Hematopoietic multipotent progenitor cell treated with erythropoietin and hydrocortisone succinate and interleukin-3 and kit ligand, for 8 days (in vitro differentiated cells): ENCODE results near the gene AMBRA1.

Experiments
- DNase-seq: peaks from one replicate; pipeline ENCODE4 v3.0.0-alpha.2; 2015

Gene AMBRA1

DNA sequence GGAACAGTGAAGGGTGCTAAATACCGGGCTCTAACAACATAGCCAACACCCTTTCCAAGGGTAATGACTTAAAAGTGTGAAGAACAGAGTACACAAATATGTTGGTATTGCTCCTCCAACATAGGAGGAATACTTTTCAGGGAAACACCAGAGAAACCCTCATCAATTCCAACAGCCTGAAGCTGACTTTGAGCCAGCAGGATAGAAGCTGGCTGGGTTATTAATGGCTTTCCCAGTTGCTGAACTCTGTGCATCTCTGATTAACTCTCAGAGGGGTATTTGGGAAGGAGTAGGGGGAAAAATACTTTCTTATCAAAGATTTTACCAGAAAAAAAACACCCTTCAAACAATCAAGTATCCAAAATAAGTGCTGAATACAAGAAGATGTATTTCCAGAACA lies 95.6 kb downstream of the AMBRA1 start:
- DNase-seq: no peak

- DNase-seq: no peak
These were observed 96.3 kb downstream of the AMBRA1 start for GRCh38 chr11:46497498-46497897.

DNA sequence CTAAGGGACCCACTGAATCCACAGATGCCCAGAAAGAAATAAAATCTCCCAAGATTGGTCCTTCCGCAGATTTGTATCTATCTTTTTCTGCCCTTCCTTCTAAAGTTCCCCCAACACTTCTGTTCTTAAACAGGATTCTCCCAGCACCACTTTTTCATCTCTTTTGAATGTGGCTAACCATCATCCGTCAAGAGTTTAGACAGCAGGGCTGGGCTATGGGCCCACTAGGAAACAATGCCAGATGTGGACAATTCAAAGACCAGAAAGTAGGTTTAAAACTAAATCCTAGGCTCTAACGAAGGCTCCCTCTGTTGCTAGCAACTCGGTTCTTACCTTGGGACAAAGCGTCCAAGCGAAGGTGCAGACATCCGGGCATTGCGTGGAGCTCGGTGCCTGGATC lies 100.0 kb downstream of the AMBRA1 start:
- no peak for DNase-seq

DNA sequence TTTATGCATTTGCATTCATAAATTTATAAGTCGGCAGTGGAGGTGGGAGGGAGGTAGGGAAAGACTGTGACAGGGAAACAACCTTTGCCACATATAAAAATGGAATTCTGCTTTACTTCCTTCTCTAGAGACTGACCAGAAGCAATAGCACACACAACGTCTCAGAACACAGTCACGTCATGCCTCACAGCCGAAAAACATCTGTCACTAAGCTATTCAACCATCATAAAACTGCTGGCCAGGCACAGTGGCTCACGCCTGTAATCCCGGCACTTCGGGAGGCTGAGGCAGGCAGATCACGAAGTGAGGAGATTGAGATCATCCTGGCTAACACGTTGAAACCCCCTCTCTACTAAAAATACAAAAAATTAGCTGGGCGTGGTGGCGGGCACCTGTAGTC lies 101.3 kb downstream of the AMBRA1 start:
- no peak for DNase-seq

GRCh38 chr11:46491661-46492330 lies 102.0 kb downstream of the AMBRA1 start:
- no peak for DNase-seq

DNA sequence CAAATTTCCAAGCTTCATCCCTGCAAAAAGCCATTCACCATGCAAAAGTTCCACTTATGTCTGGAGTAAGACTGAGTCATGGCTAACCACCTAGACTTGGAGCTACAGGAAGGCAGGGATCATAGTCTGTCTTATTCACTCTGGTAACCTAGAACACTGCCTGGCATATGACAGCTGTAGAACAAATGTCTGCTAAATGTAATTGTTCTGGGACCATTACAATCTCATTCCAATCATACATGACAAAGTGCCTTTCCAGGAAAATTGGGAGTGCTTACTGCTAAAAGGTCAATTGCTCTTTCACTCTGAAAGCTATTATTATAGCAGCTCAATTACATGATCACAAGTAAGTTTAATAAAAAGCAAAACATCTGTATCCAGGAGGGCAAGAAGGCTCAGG lies 103.2 kb downstream of the AMBRA1 start:
- no peak for DNase-seq

DNA sequence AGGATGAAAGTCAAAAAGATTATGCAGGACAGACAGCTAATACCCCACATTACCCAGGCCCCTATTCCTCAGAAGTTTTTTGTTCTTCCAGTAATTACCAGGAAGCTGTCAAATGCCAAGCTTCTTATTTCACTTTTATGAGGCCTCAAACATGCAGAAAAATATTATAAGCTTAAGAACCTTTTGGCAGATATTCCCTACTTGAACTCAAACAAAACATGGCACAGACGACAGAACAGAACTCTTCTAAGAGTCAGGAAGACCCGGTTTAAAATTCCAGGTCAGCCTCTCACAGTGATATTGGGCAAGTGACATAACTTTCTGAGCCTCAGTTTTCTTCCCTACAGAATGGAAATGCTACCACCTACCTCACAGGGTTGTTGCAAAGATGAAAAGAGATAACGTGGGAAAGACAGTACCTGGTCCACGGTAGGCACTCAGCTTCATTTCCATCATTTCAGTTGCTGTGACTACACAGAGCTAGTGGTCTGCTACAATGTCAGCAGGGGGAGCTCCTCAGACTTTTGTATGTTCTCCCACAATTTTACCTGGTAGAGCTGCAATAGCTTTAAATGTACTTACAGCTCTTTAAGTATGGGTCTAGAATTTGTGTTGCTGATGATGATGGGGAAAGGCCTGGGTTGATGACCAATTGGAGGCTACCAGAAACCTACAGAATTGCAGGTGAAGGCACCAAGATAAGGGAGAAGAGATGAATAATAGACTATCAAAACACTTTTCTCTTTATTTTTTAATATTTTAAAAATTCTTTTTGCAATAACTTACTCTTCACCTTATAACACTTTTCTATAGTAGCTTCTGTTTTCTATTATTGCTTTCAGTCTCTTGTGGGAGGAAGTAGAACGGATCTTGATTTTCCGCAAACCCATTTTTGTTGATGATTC lies 103.9 kb downstream of the AMBRA1 start:
- DNase-seq: peak; percentile 66

DNA sequence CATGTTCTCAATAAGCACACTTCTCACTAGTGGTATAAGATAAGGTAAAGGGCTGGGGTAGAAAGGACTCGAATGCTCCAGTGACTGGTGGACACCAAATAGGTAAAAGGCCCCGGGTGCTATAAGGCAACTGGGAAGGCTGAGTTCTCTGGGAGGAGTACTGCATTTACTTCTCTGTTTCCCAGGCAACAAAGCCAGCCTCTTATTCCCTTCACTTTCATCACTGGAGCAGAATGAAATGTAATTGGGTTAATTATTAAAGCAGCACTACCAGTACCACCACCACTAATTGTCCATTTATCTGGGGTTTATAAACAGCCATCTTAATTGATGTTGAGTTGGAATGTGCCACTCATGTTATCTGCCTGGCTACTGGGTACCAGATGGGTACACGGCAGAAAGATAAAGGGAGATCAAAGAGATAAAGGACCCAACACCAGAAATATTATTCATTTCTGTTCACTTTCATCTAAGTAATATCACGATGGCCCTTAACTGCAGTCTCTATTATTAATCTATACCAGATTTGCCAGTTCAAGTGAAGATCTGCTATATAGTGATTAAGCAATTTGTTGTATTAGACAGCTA lies 107.9 kb downstream of the AMBRA1 start:
- DNase-seq: no peak

- DNase-seq: no peak
These were observed 109.7 kb downstream of the AMBRA1 start for GRCh38 chr11:46484101-46484500.

GRCh38 chr11:46480909-46481308 lies 112.9 kb downstream of the AMBRA1 start:
- no peak for DNase-seq

DNA sequence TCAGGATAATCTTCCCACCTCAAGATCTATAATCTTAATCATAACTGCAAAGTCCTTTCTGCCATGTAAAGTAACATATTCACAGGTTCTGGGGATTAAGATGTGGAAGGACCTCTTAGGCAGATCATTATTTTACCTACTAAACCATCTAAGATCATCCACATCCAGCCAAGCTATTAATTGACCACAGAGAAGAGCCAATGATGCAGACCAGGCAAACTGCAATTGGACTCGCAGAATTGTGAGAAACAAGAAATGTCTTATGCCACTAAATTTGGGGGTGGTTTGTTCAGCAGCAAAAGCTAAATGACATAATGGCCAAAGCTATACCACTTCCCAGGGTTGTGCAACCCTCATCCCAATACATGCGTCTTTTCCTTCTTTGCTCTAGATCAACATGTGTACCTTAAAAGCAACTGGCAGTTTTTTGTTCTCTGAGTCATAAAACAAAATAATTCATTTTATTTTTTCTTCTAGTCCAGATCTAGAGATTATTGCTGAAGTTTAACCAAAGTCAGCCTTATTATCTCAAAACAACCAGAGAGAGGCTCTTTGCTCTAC lies 113.6 kb downstream of the AMBRA1 start:
- DNase-seq: no peak

GRCh38 chr11:46479601-46480000 lies 114.2 kb downstream of the AMBRA1 start:
- DNase-seq: peak; percentile 53

DNA sequence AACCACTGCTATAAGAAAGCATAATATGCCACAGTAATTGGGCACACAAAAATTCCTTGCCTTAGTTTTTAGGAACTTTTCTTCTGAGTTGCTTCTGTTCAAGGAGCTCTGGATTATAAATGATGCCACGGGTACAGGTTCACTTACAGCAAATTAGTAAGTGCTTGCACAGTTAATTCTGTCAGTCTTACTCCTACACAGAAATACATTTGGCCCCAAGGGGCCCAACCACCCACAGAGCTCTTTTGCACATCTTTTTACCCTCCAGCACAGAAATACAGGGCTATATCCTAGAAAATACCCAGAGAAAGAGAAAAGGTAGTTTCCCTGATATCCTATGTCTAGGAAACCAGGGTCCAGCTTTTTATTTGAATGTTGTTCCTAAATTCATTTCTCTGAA lies 115.6 kb downstream of the AMBRA1 start:
- DNase-seq: no peak

GRCh38 chr11:46477136-46477535 lies 116.7 kb downstream of the AMBRA1 start:
- no peak for DNase-seq

- no peak for DNase-seq
These were observed 117.8 kb downstream of the AMBRA1 start for GRCh38 chr11:46475926-46476545.

GRCh38 chr11:46475051-46475925 lies 118.5 kb downstream of the AMBRA1 start:
- no peak for DNase-seq

GRCh38 chr11:46472662-46472994 lies 121.2 kb downstream of the AMBRA1 start:
- no peak for DNase-seq

GRCh38 chr11:46471943-46472661 lies 121.7 kb downstream of the AMBRA1 start:
- DNase-seq: no peak

GRCh38 chr11:46469926-46470325 lies 123.9 kb downstream of the AMBRA1 start:
- no peak for DNase-seq

DNA sequence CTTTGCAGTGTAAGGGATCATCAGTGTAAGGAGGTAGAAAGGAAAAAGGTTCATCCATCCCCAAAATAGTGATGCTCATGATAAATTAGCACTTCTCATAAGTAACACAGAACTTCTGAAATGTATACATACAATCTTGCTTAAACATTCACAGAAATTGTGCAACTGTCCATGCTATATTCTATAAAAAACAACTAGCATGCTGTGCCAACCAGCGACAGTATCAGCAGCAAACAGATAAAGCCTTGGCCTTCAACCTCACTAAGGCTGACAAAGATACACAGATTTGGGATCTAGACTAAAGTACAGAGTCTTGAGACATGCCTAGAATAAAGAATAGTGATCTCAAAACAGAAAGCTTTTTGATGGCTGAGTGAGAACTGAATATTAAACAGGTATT lies 128.1 kb downstream of the AMBRA1 start:
- peak; percentile 39 for DNase-seq

DNA sequence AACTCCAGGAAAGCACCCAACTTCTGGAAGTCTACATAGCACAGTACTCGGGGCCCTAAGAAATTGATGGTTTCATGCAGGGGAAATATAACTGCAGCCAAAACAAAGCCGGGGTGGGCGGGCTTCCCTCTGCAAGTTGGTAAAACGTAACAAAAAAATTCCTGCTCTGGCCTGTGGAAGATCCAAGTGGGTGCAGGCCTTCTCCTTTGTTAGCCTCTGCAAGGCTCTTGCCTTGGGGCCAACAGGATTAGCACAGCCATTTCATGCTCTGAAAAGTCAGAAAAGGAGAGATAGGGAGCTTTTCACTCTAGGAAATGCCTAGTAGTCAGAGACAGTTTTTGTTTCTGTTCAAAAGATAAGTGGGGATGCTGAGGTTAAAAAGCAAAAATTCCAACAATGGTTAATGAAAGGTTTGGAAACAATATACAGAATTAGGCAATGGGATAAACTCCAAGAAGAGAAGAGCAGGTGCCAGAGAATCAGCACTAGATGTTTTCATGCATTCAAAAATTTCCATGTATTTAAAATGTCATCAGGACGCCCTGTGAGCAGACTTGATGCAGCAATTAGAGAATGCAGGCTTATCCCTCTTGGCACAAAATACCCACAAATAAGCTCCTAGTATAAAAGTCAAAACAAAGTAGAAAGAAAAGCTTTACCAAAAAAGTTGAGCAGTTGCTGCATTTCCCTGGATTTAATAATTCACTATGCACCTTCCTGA lies 130.0 kb downstream of the AMBRA1 start:
- no peak for DNase-seq
